Right lobe of liver (tissue), 6 donors: Measurements from ENCODE around the gene IQCN. TPM values are rescaled to one million over a fixed set of nuclear protein-coding genes. Genes with fewer than 3 reads are reported as not detected.

ENCODE experiments used
- ATAC-seq, 4 donors: fragments of 200-7000 bp; cut with Tn5 transposase; one replicate each; pipeline ENCODE4 v1.9.1; 2020; ENCODE audit warnings: mild to moderate bottlenecking in 4 of 4, moderate library complexity in 4 of 4
- DNase-seq, 3 donors: peaks; one replicate each; pipeline ENCODE4 v3.0.0-alpha.2; 2020
- H3K27ac ChIP-seq, 3 donors: fragments of 200-600 bp; one replicate each; pipeline ENCODE4 v1.8.0; 2022
- H3K27me3 ChIP-seq, 2 donors: fragments of 200-600 bp; one replicate each; pipeline ENCODE4 v1.8.0; 2022
- H3K36me3 ChIP-seq, 4 donors: fragments of 200-600 bp; sonication (generic) in 1 of 4; one replicate each; pipeline versions ENCODE4 v1.5.1 to v1.8.0; 2017 to 2022; ENCODE audit warnings: control low read depth in 1 of 4
- H3K4me1 ChIP-seq, 4 donors: fragments of 200-600 bp; sonication (generic) in 1 of 4; one replicate each; pipeline versions ENCODE4 v1.5.1 to v1.8.0; 2017 to 2022; ENCODE audit warnings: control low read depth in 1 of 4
- H3K4me3 ChIP-seq, 3 donors: fragments of 200-600 bp; one replicate each; pipeline ENCODE4 v1.8.0; 2022
- H3K9me3 ChIP-seq, 4 donors: fragments of 200-600 bp; sonication (generic) in 1 of 4; one replicate each; pipeline versions ENCODE4 v1.5.1 to v1.8.0; 2017 to 2022; ENCODE audit warnings: control low read depth in 1 of 4
- POLR2A ChIP-seq: fragments of 450-650 bp; IDR thresholded peaks from one replicate; pipeline ENCODE4 v1.6.1; 2017; ENCODE audit warnings: antibody characterized with exemption, mild to moderate bottlenecking
- WGBS: methylation state at CpG from one replicate; pipeline ENCODE4 v1.1.6; 2018; ENCODE audit warnings: low coverage, low lambda C conversion rate; ENCODE audit not compliant: insufficient coverage; ENCODE audit errors: missing lambda C conversion rate; 5-methylcytosine and 5-hydroxymethylcytosine counted together
- intact Hi-C, 2 donors: fragments of 100-400 bp; cut with DNase I; formaldehyde crosslinking; loops; one replicate each; pipeline versions ENCODE4 v1.11.2 to v1.14.1; 2022
- long read RNA-seq: library from polyadenylated mRNA; unstranded; transcript quantifications from one replicate; pipeline ENCODE4 v2.0.0, GENCODE V29; 2019
- total RNA-seq, 6 experiments: library from RNA; depleted of rRNA in 2 of 6; stranded (reverse); fragments of >200 nt in 2 of 6; fragmentation: NEBNext Ultra II Directional in 3 of 6; extraction: Animal tissue kit (Norgen Biotek cat#: 25700) in 3 of 6; gene quantifications; one replicate each; pipeline versions ENCODE4 v1.1.0 to v1.2.4, GENCODE V29; 2016 to 2023
- TF ChIP-seq, protein P1 (sequence below), 4 donors: fragments of 200-600 bp in 3 of 4; fragments of 450-650 bp in 1 of 4; IDR thresholded peaks; one replicate each; pipeline versions ENCODE4 v1.5.1 to v1.8.0; 2016 to 2022; ENCODE audit warnings: antibody characterized with exemption in 4 of 4, mild to moderate bottlenecking in 2 of 4
- donor health status: DM: no; HTN: yes; CAD: no.
- donor health status: DM: no; HTN: no; CAD: no.
- donor health status: DM: no; HTN: no; CAD: no.
- donor health status: DM: no; HTN: yes; CAD: no.
- donor health status: DM: no; HTN: yes; CAD: no.

Gene IQCN
- total RNA-seq = 1 to 10 TPM in 5 of 6 experiments, under 1 TPM in 1; 0.82 to 5.3 (median 2.5) TPM
- long read RNA-seq = 0 reads

DNA sequence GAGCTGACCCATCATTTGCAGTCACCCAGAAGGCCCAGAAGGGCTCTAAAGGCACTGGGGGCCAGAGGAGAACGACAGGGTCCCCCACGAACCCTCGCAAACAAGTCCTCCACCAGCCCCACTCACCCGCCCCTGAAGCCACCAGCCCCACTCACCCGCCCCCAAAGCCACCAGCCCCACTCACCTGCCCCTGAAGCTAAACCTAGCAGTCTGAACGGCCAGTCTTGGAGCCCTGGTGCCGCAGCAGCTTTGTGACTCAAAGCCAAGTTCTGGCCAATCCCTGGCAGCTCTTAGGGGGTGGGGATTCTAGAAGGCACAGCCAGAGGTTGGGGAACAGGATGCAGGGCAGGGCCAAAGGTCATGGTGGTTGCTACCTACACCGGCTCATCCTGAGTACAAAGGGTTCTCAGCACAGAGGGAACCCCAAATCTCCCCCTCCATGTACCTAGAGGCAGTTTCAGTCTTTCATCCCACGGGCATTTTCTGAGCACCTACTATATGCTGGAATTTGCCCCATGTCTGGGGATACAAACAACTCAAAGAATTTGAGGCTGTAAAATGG, at the start of gene IQCN:
TSS of gene IQCN (minus strand) at position 234 of the 562 bp plus-strand sequence. CDS start 4,974 bp downstream, outside the sequence.
- Histone ChIP-seq H3K4me3 (peak within 1 kb of the TSS in 2 of 3 donors; percentile 2 to 10), H3K36me3 (peaks cover 0 to 8% (median 0%) of the 10 kb centered on the region in 4 donors), H3K27ac (peak within 1 kb of the TSS; percentile 70 to 91 (median 82)), H3K27me3 (no peaks in the 10 kb centered on the region), H3K4me1 (peaks cover 0 to 53% (median 23%) of the 10 kb centered on the region in 4 donors), H3K9me3 (no peaks in the 10 kb centered on the region)
- peak; percentile 79 to 94 (median 90) for DNase-seq
- intact Hi-C loops = loop anchor here in 1 of 2 donors (10.0 kb wide), 1 partner anchor 141 kb away; the partner anchor contains the start of gene SSBP4
- peak; percentile 58 to 84 (median 76) for ATAC-seq
- TF ChIP-seq, protein P1, sequence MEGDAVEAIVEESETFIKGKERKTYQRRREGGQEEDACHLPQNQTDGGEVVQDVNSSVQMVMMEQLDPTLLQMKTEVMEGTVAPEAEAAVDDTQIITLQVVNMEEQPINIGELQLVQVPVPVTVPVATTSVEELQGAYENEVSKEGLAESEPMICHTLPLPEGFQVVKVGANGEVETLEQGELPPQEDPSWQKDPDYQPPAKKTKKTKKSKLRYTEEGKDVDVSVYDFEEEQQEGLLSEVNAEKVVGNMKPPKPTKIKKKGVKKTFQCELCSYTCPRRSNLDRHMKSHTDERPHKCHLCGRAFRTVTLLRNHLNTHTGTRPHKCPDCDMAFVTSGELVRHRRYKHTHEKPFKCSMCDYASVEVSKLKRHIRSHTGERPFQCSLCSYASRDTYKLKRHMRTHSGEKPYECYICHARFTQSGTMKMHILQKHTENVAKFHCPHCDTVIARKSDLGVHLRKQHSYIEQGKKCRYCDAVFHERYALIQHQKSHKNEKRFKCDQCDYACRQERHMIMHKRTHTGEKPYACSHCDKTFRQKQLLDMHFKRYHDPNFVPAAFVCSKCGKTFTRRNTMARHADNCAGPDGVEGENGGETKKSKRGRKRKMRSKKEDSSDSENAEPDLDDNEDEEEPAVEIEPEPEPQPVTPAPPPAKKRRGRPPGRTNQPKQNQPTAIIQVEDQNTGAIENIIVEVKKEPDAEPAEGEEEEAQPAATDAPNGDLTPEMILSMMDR (IDR thresholded peaks at IDR 0.05) = no peak
- peak; percentile 41 for TF ChIP-seq POLR2A
- WGBS = 55% methylated on average over 6 of the region's 9 CpGs

GRCh38 chr19:18322759-18323460, 48.7 kb upstream of the IQCN start, which contains the start of gene LSM4:
TSS of gene LSM4 (minus strand) at chr19:18323076. CDS start at chr19:18323020, 56 bp downstream.
- TF ChIP-seq, protein P1 (IDR thresholded peaks at IDR 0.05) = no peak
- peak; percentile 94 for TF ChIP-seq POLR2A
- peaks cover under 1 to 52% (median 23%) of the 10 kb centered on the region in 4 donors for H3K4me1 ChIP-seq
- no peaks in the 10 kb centered on the region for H3K9me3 ChIP-seq
- H3K36me3 ChIP-seq = no peaks in the 10 kb centered on the region
- peak within 1 kb of the TSS; percentile 64 to 97 (median 95) for H3K4me3 ChIP-seq
- H3K27ac ChIP-seq = peak within 1 kb of the TSS; percentile 79 to 89 (median 82)
- under 1% methylated on average over 45 of the region's 75 CpGs for WGBS
- intact Hi-C loops = loop anchor here (5.0 kb wide), 2 partner anchors 36 to 46 kb away; no protein-coding TSS in a partner anchor
- peak; percentile 87 to 94 (median 90) for ATAC-seq
- H3K27me3 ChIP-seq = no peaks in the 10 kb centered on the region
- peak; percentile 98 to 99 (median 98) for DNase-seq

- intact Hi-C loops = loop anchor here (5.0 kb wide), 2 partner anchors 35 to 45 kb away; no protein-coding TSS in a partner anchor
Measured at GRCh38 chr19:18322318-18322758, 48.1 kb upstream of the IQCN start.

DNA sequence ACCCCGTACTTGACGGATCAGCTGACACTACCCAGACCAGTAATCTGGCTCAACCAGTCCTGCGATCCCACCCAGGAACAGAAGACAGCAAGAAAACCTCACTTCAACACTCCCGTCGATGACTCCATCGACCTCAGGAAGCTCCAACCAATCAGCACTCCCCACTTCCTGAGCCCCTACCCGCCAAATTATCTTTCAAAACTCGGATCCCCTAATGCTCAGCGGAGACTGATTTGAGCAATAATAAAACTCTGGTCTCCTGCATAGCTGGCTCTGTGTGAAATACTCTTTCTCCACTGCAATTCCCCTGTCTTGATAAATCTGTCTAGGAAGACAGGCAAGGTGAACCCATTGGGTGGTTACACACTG, 47.5 kb upstream of the IQCN start:
- ATAC-seq (no peak), DNase-seq (no peak)
- H3K4me3 ChIP-seq = no peak overlapping the region
- peaks cover 3 to 58% (median 24%) of the 10 kb centered on the region in 4 donors for H3K4me1 ChIP-seq
- WGBS = 18% methylated on average over 9 of the region's 9 CpGs
- no peak for TF ChIP-seq POLR2A
- TF ChIP-seq, protein P1 (IDR thresholded peaks at IDR 0.05) = no peak
- no peaks in the 10 kb centered on the region for H3K36me3 ChIP-seq
- H3K9me3 ChIP-seq = no peaks in the 10 kb centered on the region
- intact Hi-C loops = loop anchor here (5.0 kb wide), 2 partner anchors 34 to 44 kb away; no protein-coding TSS in a partner anchor
- H3K27me3 ChIP-seq = no peaks in the 10 kb centered on the region
- peak overlapping the region; percentile 79 to 89 (median 82) for H3K27ac ChIP-seq

More at GRCh38 chr19:18322318-18322758, 48.1 kb upstream of the IQCN start:
- H3K9me3 ChIP-seq = no peaks in the 10 kb centered on the region
- 0% methylated on average over 4 of the region's 7 CpGs for WGBS
- TF ChIP-seq, protein P1 (IDR thresholded peaks at IDR 0.05) = peak in 2 of 4 donors; percentile 16 to 23
- TF ChIP-seq POLR2A = no peak
- peak overlapping the region; percentile 79 to 89 (median 82) for H3K27ac ChIP-seq
- no peaks in the 10 kb centered on the region for H3K27me3 ChIP-seq
- peaks cover 3 to 58% (median 24%) of the 10 kb centered on the region in 4 donors for H3K4me1 ChIP-seq
- H3K4me3 ChIP-seq = peak overlapping the region; percentile 64 to 97 (median 95)
- peak in 1 of 4 donors; percentile 24 for ATAC-seq
- DNase-seq = peak in 2 of 3 donors; percentile 59 to 65
- no peaks in the 10 kb centered on the region for H3K36me3 ChIP-seq
